SJSA1 (cell line): ENCODE results near the gene SEMA6B. TPM values are rescaled to one million over a fixed set of nuclear protein-coding genes. Genes with fewer than 3 reads are reported as not detected.

Experiments used
- DNase-seq, 2 experiments: peaks; one replicate each; pipeline ENCODE4 v3.0.0-alpha.2; 2015 to 2020; ENCODE audit warnings: low spot score in 2 of 2, low read depth in 1 of 2
- H3K27ac ChIP-seq: fragments of 250-450 bp; sonication (Bioruptor Pico); 2 replicates; pipeline ENCODE4 v1.5.1; 2020; ENCODE audit warnings: mild to moderate bottlenecking, moderate library complexity
- H3K27me3 ChIP-seq: fragments of 250-450 bp; sonication (Bioruptor Pico); replicated peaks from 2 replicates; pipeline ENCODE4 v1.5.1; 2020; ENCODE audit warnings: mild to moderate bottlenecking, moderate library complexity
- H3K36me3 ChIP-seq: fragments of 250-450 bp; sonication (Bioruptor Pico); 2 replicates; pipeline ENCODE4 v1.5.1; 2020; ENCODE audit warnings: mild to moderate bottlenecking
- H3K4me1 ChIP-seq: fragments of 250-450 bp; sonication (Bioruptor Pico); replicated peaks from 2 replicates; pipeline ENCODE4 v1.6.1; 2021; ENCODE audit warnings: mild to moderate bottlenecking
- H3K4me3 ChIP-seq: fragments of 250-450 bp; sonication (Bioruptor Pico); 2 replicates; pipeline ENCODE4 v1.5.1; 2020; ENCODE audit warnings: mild to moderate bottlenecking
- H3K9me3 ChIP-seq: fragments of 250-450 bp; sonication (Bioruptor Pico); replicated peaks from 2 replicates; pipeline ENCODE4 v1.5.1; 2020; ENCODE audit warnings: mild to moderate bottlenecking
- total RNA-seq: library from RNA; depleted of rRNA; stranded (reverse); fragments of >200 nt; shearing (Covaris generic); gene quantifications from 2 replicates; pipeline ENCODE4 v1.2.3, GENCODE V29; 2014; rRNA removed

SEMA6B gene, protein sequence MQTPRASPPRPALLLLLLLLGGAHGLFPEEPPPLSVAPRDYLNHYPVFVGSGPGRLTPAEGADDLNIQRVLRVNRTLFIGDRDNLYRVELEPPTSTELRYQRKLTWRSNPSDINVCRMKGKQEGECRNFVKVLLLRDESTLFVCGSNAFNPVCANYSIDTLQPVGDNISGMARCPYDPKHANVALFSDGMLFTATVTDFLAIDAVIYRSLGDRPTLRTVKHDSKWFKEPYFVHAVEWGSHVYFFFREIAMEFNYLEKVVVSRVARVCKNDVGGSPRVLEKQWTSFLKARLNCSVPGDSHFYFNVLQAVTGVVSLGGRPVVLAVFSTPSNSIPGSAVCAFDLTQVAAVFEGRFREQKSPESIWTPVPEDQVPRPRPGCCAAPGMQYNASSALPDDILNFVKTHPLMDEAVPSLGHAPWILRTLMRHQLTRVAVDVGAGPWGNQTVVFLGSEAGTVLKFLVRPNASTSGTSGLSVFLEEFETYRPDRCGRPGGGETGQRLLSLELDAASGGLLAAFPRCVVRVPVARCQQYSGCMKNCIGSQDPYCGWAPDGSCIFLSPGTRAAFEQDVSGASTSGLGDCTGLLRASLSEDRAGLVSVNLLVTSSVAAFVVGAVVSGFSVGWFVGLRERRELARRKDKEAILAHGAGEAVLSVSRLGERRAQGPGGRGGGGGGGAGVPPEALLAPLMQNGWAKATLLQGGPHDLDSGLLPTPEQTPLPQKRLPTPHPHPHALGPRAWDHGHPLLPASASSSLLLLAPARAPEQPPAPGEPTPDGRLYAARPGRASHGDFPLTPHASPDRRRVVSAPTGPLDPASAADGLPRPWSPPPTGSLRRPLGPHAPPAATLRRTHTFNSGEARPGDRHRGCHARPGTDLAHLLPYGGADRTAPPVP
- total RNA-seq = 0.08 TPM in 1 of 2 replicates, not detected in the other

DNA sequence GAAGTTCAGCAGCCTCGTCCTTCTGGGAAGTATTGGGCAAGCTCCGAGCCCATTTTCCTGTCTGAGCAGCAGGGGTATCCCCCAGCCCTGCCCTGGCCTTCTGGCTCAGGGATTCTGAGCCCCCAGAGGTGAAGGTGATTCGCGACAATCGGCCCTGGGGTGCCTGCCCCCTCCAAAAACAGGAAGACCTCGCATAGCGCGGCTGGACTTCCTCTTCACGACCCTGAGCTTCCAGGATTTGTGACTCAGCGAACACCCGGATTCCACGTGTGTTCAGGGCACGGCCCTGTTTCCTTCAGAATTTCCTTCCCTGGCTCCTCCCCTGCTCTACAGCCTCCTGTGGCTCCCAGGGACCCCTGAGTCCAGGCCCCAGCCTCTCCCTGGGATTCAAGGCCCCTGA, at the start of gene SEMA6B:
Gene SEMA6B, minus strand, starts transcription at position 116 of the 400 bp plus-strand sequence. CDS start 1,227 bp downstream, outside the sequence.
- DNase-seq = no peak
- H3K4me3 ChIP-seq = no peak within 1 kb of the TSS
- no peaks in the 10 kb centered on the region for H3K4me1 ChIP-seq
- H3K36me3 ChIP-seq = no peaks in the 10 kb centered on the region
- no peaks in the 10 kb centered on the region for H3K9me3 ChIP-seq
- H3K27me3 ChIP-seq = no peaks in the 10 kb centered on the region; the same call in 1 of the 2 replicates
- H3K27ac ChIP-seq = no peak within 1 kb of the TSS

DNA sequence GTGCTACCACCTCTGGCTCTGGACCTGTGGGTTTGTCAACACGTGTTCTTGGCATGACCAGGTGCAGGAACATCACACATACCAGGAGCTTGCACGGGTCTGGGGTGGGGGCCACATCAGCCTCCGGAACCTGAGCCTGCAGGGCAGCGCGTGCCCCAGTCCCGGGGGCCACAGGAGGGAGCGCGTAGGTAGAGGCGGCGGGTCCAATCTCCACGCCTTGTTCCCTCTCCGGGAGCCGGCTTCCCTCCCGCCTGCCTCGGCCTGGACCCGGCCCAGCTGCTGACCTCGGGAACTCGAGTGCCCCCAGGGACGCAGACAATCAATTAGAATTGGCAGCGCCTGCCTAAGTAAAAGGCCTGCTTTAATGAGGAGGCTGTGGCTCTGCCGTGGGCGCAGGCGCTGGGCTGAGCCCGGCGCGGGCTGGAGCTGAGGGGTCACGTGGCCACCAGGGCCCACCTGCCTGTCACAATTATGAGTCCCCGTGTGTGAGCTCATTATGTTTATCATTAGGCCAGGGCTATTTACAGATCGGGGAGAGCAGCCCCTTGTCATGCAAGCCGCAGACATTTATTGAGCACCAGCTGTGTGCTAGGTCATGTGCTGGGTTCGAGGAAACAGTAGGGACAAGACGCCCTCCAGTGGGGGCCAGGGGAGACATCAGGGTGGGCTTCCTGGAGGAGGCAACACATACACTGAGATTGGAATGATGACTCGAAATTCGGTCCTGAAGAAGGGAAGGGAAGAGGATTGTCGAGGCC, 47.6 kb upstream of the SEMA6B start:
- Histone ChIP-seq H3K4me3 (no peak overlapping the region), H3K9me3 (no peaks in the 10 kb centered on the region), H3K27ac (no peak overlapping the region), H3K36me3 (no peaks in the 10 kb centered on the region), H3K27me3 (peaks cover 35% of the 10 kb centered on the region), H3K4me1 (no peaks in the 10 kb centered on the region)
- no peak for DNase-seq

DNA sequence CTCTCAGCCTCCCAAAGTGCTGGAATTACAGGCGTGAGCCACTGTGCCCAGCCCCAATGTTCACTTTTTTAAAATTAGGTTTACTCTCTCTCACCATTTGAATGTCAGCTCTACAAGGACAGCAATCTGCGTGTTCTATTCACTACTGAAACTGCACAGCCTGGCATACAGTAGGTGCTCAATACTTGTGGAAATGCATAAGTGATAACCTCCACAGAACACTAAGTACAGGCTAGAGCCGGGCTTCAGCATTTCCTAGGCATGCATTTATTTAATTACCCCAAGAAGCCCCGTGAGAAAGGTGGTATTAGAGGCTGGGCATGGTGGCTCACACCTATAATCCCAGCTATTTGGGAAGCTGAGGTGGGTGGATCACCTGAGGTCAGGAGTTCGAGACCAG, 46.7 kb upstream of the SEMA6B start:
- Histone ChIP-seq H3K9me3 (no peaks in the 10 kb centered on the region), H3K36me3 (no peaks in the 10 kb centered on the region), H3K27me3 (peaks cover 33% of the 10 kb centered on the region), H3K4me3 (no peak overlapping the region), H3K27ac (no peak overlapping the region), H3K4me1 (no peaks in the 10 kb centered on the region)
- no peak for DNase-seq

DNA sequence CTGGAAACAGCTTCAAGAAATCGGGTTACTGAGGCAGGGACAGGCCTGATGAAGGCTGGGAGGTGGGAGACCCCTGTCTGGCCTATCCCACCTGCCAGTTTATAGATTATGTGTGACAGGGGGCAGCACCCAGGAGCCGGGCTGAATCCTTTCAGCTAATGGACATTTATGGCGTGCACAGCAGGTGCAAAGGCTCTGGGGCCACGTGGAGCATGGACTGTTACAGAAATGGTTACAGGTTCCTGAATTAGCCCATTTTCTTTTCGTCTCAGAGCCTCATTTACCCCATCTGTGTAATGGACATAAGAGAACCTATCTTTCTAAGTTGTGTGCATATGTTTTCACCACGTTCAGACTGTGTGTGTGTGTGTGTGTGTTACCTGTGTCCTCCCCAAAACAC, 45.4 kb upstream of the SEMA6B start:
- Histone ChIP-seq H3K9me3 (no peaks in the 10 kb centered on the region), H3K36me3 (no peaks in the 10 kb centered on the region), H3K27ac (no peak overlapping the region), H3K4me3 (no peak overlapping the region), H3K4me1 (no peaks in the 10 kb centered on the region), H3K27me3 (peaks cover 22% of the 10 kb centered on the region)
- DNase-seq = no peak

DNA sequence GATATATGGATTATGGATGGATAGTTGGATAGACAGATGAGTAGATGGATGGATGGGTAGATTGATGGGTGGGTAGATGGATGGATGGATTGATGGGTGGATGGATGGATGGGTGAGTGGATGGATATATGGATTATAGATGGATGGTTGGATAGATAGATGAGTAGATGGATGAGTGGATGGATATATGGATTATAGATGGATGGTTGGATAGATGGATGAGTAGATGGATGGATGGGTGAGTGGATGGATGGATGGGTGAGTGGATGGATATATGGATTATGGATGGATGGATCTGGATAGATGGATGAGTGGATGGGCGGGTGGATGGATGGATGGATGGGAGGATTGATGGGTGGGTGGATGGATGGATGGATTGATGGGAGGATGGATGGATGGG, 43.4 kb upstream of the SEMA6B start:
- Histone ChIP-seq H3K27ac (no peak overlapping the region), H3K27me3 (peaks cover 26% of the 10 kb centered on the region), H3K9me3 (no peaks in the 10 kb centered on the region), H3K36me3 (no peaks in the 10 kb centered on the region), H3K4me3 (no peak overlapping the region), H3K4me1 (no peaks in the 10 kb centered on the region)
- DNase-seq = no peak

DNA sequence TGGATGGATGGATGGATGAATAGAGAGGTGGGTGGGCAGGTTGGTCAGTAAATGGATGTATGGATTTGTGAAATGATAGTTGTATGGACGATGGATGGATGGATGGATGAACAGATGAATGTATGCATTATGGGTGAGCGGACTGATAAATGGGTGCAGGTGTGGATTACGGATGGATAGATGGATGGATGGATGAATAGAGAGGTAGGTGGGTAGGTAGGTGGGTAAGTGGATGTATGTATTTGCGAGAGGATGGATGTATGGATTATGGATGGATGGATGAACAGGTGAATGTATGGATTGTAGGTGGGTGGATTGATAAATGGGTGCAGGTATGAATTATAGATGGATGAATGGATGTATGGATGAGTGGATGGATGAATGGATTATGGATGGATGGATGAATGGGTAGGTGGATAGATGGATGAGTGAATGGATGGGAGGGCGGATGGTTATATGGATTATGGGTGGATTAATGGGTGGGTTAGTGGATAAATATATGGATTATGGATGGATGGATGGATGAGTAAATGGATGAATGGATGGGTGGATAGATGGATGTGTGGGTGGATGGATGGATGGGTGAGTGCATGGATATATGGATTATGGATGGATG, 42.8 kb upstream of the SEMA6B start:
- H3K27me3 ChIP-seq = peaks cover 25% of the 10 kb centered on the region
- DNase-seq = no peak
- H3K36me3 ChIP-seq = no peaks in the 10 kb centered on the region
- no peak overlapping the region for H3K4me3 ChIP-seq
- no peaks in the 10 kb centered on the region for H3K9me3 ChIP-seq
- H3K4me1 ChIP-seq = no peaks in the 10 kb centered on the region
- no peak overlapping the region for H3K27ac ChIP-seq

DNA sequence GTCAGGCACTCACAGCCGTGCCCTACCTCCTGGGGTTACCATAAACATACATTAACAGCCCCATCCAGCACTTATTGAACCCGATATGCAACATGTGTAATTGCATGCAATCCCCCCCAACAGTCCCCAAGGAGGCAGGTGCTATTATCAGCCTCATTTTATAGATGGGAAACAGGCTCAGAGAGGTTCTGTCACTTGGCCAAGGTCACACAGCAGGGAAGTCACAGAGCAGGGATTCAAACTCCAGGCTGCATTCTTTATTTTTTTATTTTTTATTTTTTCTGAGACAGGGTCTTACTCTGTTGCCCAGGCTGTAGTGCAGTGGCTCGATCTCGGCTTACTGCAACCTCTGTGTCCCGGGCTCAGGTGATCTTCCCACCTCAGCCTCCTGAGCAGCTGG, 41.4 kb upstream of the SEMA6B start:
- H3K27me3 ChIP-seq = peaks cover 21% of the 10 kb centered on the region

DNA sequence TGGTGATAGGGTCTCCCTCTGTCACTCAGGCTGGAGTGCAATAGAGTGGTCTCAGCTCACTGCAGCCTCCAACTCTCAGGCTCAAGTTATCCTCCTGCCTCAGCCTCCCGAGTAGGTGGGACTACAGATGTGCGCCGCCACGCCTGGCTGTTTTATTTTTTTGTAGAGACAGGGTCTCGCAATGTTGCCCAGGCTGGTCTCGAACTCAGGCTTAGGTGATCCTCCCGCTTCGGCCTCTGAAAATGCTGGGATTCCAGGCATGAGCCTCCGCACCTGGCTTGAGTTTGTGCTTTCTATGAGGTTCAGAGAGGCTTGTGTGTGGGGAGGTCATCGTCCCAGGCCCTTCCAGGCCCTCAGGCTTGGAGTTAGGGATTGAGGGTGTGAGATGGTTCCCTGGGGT, 40.6 kb upstream of the SEMA6B start:
- H3K9me3 ChIP-seq = no peaks in the 10 kb centered on the region
- H3K4me3 ChIP-seq = no peak overlapping the region
- no peak overlapping the region for H3K27ac ChIP-seq
- no peak for DNase-seq
- no peaks in the 10 kb centered on the region for H3K36me3 ChIP-seq
- H3K4me1 ChIP-seq = no peaks in the 10 kb centered on the region
- peaks cover 24% of the 10 kb centered on the region for H3K27me3 ChIP-seq

More for the DNA sequence above, 41.4 kb upstream of the SEMA6B start:
- H3K4me3 ChIP-seq = no peak overlapping the region
- H3K4me1 ChIP-seq = no peaks in the 10 kb centered on the region
- no peaks in the 10 kb centered on the region for H3K36me3 ChIP-seq
- no peak overlapping the region for H3K27ac ChIP-seq
- no peaks in the 10 kb centered on the region for H3K9me3 ChIP-seq
- DNase-seq = no peak

DNA sequence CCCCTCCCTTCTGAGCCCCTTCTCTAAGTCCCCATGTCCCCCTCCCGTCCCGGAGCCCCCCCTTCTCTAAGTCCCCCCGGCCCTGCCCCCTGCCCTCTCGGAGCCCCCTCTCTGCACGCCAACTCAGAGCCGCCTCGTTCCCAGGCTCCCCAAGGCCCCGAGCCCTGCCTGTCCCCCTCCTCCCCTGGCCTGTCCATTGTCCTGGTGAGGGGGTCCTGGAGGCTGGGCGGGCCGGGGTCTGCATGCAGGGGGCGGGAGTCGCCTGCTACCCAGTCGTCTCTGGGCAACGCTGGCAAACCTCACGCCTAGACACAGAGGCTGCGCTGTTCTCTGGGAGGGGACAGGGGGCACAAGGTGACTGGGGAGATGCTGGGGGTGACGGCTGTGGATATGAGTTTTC, 39.2 kb upstream of the SEMA6B start:
- Histone ChIP-seq H3K9me3 (no peaks in the 10 kb centered on the region), H3K36me3 (no peaks in the 10 kb centered on the region), H3K4me3 (no peak overlapping the region), H3K4me1 (no peaks in the 10 kb centered on the region), H3K27ac (no peak overlapping the region), H3K27me3 (peaks cover 33% of the 10 kb centered on the region)
- DNase-seq = no peak

DNA sequence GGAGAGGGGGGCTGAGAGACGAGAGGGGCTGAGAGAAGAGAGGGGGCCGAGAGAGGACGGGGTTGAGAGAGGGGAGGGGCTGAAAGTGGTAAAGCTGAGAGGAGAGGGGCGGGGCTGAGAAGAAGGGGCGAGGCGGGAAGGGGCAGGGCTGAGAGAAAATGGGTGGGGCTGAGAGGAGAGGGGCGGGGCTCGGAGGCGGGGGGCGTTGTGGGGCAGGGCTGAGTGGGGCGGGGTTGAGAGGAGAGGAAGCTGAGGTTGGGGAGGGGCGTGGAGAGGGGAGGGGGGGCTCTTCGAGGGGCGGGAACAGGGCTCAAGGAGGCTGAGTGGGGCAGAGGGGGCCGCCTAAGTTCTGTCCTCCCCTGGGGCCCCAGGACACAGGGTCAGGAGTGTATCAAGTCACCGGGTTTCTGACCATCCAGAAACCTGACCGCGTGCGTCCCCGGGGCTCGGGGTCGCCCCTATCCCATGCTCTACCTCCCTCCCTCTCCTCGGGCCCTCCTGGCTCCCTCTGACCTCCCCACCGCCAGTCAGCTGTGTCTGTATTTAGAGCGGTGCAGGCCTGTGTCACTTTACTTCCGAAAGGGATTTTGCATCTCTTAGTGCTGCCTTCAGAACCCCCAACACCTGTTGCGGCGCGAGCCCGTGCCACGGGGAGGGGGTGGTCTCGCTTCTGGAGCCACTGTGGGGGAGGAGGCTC, 38.6 kb upstream of the SEMA6B start:
- peaks cover 33% of the 10 kb centered on the region for H3K27me3 ChIP-seq
- no peak overlapping the region for H3K27ac ChIP-seq
- H3K36me3 ChIP-seq = no peaks in the 10 kb centered on the region
- H3K4me3 ChIP-seq = no peak overlapping the region
- no peaks in the 10 kb centered on the region for H3K4me1 ChIP-seq
- no peaks in the 10 kb centered on the region for H3K9me3 ChIP-seq
- no peak for DNase-seq

DNA sequence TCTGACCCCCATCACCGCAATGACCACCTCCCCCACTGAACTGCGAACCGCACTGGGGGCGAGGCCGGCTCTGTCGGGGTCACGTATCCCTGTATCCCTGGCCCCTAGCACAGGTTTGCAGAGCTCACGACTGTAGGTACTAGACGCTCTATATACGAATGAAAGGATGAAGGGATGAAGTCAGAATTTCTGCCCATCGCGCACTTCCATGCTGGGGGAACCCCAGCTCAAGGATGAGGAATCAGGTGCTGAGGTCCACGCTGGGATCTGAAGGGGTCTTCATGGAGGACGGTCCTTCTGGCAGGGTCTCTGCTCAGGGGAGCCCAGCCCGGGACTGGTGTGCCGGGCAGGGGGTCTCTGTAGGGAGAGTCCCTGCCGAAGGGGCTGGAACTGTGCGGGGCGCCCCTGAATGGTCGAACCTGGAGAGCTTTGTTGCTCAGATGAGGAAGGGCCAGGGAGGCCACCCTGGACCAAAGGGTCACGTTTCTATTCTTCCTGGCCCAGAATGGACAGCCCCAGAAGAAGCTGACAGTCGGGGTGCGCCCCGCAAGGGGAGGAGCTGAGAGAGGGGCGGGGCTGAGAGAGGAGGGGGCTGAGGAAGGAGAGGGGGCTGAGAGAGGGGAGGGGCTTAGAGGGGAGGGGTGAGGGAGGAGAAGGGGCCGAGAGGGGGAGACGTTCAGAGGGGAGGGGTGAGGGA, 37.9 kb upstream of the SEMA6B start:
- DNase-seq = no peak

DNA sequence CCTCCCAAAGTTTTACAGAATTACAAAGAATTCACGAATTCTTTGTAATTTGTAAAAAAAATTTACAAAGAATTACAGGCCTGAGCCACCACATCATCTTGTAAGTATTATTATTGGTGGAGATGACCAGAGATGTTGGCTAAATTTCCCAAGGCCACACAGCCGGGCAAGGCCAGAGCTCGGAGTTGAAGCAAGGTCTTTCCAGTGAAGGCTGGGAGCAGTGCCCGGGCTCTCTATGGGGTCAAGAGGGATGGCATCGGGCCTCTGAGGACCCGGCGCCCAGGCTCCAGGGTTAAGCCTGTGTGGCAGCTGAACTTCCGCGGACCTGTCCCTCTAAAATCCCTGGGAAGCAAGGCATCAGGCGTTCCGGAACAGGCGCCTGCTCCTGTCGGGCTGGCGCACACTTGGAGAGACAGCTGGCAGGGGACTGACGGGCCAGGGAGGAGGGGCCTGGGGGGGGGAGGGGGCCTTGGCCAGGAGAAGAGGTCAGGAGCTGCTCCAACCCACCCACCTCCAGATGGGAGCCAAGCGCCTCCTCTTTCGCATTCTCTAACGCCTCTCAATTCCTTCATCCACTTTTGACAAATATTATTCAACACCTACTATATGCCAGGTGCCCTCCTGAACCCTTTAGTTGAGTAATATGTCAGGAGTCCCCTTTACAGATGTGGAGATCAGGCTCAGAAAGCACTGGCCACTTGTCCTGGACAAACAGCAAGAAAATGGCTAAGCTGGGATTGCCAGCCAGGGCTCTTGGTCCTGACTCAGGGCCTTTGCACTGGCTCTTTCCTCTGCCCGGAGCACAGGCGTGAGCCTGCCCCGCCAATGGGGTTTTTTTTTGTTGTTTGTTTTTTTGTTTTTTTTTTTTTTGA, 36.8 kb upstream of the SEMA6B start:
- Histone ChIP-seq H3K9me3 (no peaks in the 10 kb centered on the region), H3K27me3 (peaks cover 33% of the 10 kb centered on the region), H3K4me1 (no peaks in the 10 kb centered on the region), H3K36me3 (no peaks in the 10 kb centered on the region), H3K27ac (no peak overlapping the region), H3K4me3 (no peak overlapping the region)
- no peak for DNase-seq

More for the DNA sequence above, 37.9 kb upstream of the SEMA6B start:
- Histone ChIP-seq H3K4me1 (no peaks in the 10 kb centered on the region), H3K27ac (no peak overlapping the region), H3K27me3 (peaks cover 33% of the 10 kb centered on the region), H3K9me3 (no peaks in the 10 kb centered on the region), H3K36me3 (no peaks in the 10 kb centered on the region), H3K4me3 (no peak overlapping the region)
